K562 (cell line): ENCODE results near the gene TNFRSF6B. TPM values are rescaled to one million over a fixed set of nuclear protein-coding genes. Genes with fewer than 3 reads are reported as not detected.

Experiments
- CBFA2T2 ChIP-seq: fragments of 450-650 bp; conservative IDR thresholded peaks from 2 replicates; pipeline ENCODE4 v1.6.1; 2017; ENCODE audit warnings: mild to moderate bottlenecking
- JUND ChIP-seq, 2 experiments: IDR thresholded peaks; 2 replicates in 1 of 2; 3 replicates in 1 of 2; pipeline ENCODE4 v1.6.1; 2011; ENCODE audit warnings: borderline replicate concordance in 2 of 2, low read depth in 2 of 2, low read length in 2 of 2, improper control_type of control experiment in 1 of 2, missing biosample characterization in 1 of 2, missing genetic modification characterization in 1 of 2, missing genetic modification reagents in 1 of 2
- KLF13 ChIP-seq: fragments of 450-650 bp; IDR thresholded peaks from 2 replicates; pipeline ENCODE4 v1.6.1; 2016; ENCODE audit warnings: missing genetic modification characterization, low read depth, mild to moderate bottlenecking, missing compliant biosample characterization, moderate library complexity, borderline replicate concordance
- NFYB ChIP-seq: IDR thresholded peaks from 2 replicates; pipeline ENCODE4 v1.6.1; 2011; ENCODE audit warnings: mild to moderate bottlenecking, moderate library complexity; ENCODE audit not compliant: insufficient read length; ENCODE audit errors: extremely low read depth
- SMAD3 ChIP-seq: fragments of 450-650 bp; formaldehyde crosslinking; conservative IDR thresholded peaks from 2 replicates; pipeline ENCODE4 v1.4.0; 2020; ENCODE audit warnings: mild to moderate bottlenecking
- SNIP1 ChIP-seq: fragments of 450-650 bp; IDR thresholded peaks from 2 replicates; pipeline ENCODE4 v1.7.1; 2017; ENCODE audit warnings: low read depth, mild to moderate bottlenecking
- STAT5B ChIP-seq: fragments of 250-450 bp; sonication (Bioruptor Pico); IDR thresholded peaks from 2 replicates; pipeline ENCODE4 v1.8.0; 2021; ENCODE audit warnings: mild to moderate bottlenecking, inconsistent platforms
- YY1 ChIP-seq, 3 experiments: IDR thresholded peaks; 2 replicates each; pipeline ENCODE4 v1.6.1; 2011; ENCODE audit warnings: low read length in 2 of 3, mild to moderate bottlenecking in 2 of 3, moderate library complexity in 2 of 3, borderline replicate concordance in 1 of 3, control low read depth in 1 of 3, low read depth in 1 of 3; ENCODE audit not compliant: insufficient read depth in 3 of 3, insufficient replicate concordance in 2 of 3, control insufficient read depth in 1 of 3, insufficient read length in 1 of 3; ENCODE audit errors: extremely low read depth in 1 of 3
- ZKSCAN3 ChIP-seq: fragments of 250-450 bp; sonication (Bioruptor Pico); IDR thresholded peaks from 2 replicates; pipeline ENCODE4 v1.4.0; 2020
- ZNF217 ChIP-seq: sonication (generic); formaldehyde crosslinking; IDR thresholded peaks from 2 replicates; pipeline ENCODE4 v1.8.0; 2022; ENCODE audit warnings: mild to moderate bottlenecking, missing genetic modification reagents
- ZSCAN32 ChIP-seq: fragments of 450-650 bp; formaldehyde crosslinking; IDR thresholded peaks from 2 replicates; pipeline ENCODE4 v1.4.0; 2020; ENCODE audit warnings: mild to moderate bottlenecking, moderate library complexity
- polyA plus RNA-seq, 8 experiments: library from polyadenylated mRNA; depleted of rRNA in 4 of 8; stranded (reverse) in 5 of 8; unstranded in 3 of 8; fragments of >200 nt; fragmentation: Nextera tagmentation in 2 of 8; fragmentation: Illumina TruSeq in 1 of 8; extraction: Ambion mirVana in 2 of 8; extraction: Trizol in 1 of 8; gene quantifications; 2 replicates each; pipeline versions ENCODE4 v1.2.1 to v1.2.3, GENCODE V29; 2011 to 2014; ENCODE audit warnings: inconsistent platforms in 1 of 8, missing spikeins in 1 of 8
- total RNA-seq, 7 experiments: library from RNA; depleted of rRNA in 6 of 7; stranded (reverse); fragments of >200 nt in 6 of 7; fragmentation: Illumina TruSeq in 2 of 7; extraction: Trizol in 2 of 7; gene quantifications; 2 replicates each; pipeline versions ENCODE4 v1.2.1 to v1.2.3, GENCODE V29; 2011 to 2021; ENCODE audit warnings: low replicate concordance in 1 of 7
- TF ChIP-seq, protein P1 (sequence below): fragments of 150-350 bp; conservative IDR thresholded peaks from 2 replicates; pipeline ENCODE4 v1.6.1; 2014; ENCODE audit warnings: low read length

The TNFRSF6B gene
- total and polyA plus RNA-seq, 9 of the 15 experiments (the other 6 are each of a cell fraction or from before 2014, with no cell fraction given), result 0.10 to 3.5 (median 0.32) TPM; not detected in 6

DNA sequence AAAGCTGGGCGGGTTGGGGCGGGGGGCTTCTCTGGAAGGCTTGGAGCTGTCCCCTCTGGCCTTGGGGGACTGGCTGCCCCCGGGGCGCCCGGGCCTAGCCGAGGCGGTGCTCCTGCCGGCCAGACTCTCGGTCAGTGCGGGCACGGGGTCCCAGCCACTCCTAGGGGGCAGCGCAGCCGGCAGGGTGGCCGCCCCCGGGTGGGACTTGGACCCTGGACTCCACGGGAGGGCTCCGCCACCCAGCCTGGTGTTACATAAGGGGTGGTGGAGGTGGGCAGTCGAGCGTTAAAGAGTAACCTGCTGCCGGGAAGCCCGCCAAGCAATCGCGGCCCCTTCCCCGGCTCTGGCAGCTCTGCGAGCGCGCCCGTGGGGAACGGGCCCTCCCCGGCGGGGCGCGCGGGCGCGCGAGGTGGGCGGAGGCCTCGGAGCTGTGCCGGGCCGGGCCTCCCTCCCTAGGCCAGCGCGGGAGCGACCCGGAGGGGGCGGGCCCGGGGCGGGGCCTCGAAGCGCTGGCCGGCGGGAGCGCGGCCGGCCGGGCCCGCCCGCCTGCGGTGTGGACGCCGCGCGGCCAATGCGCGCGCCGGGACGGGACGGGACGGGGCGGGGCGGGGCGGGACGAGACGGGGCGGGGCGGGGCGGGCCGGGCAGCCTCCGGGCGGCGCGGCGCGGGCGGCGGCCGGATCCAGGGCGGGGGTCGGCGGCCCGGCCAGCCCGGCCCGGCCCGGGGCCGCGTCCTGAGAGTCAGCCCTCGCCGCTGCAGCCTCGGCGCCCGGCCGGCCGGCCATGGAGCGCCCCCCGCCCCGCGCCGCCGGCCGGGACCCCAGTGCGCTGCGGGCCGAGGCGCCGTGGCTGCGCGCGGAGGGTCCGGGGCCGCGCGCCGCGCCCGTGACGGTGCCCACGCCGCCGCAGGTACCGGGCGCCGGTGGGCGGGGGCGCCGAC, 42.9 kb downstream of the TNFRSF6B start, which contains the start of gene SLC2A4RG (continued):
- no peak for TF ChIP-seq YY1 (IDR thresholded peaks at IDR 0.05; ENCODE audit: borderline replicate concordance in 1 of 3, control insufficient read depth in 1 of 3, extremely low read depth in 1 of 3, insufficient read depth in 3 of 3, insufficient read length in 1 of 3, insufficient replicate concordance in 2 of 3, low read depth in 1 of 3, low read length in 2 of 3)
- no peak for TF ChIP-seq SNIP1
- no peak for TF ChIP-seq JUND (IDR thresholded peaks at IDR 0.05; ENCODE audit: borderline replicate concordance, low read depth, low read length)
- no peak for TF ChIP-seq JUND (tag; IDR thresholded peaks at IDR 0.05; ENCODE audit: borderline replicate concordance, low read depth, low read length)
- no peak for TF ChIP-seq NFYB
- no peak for TF ChIP-seq SMAD3
- no peak for TF ChIP-seq ZKSCAN3 (CRISPR knock-in tag)
- TF ChIP-seq, protein P1, sequence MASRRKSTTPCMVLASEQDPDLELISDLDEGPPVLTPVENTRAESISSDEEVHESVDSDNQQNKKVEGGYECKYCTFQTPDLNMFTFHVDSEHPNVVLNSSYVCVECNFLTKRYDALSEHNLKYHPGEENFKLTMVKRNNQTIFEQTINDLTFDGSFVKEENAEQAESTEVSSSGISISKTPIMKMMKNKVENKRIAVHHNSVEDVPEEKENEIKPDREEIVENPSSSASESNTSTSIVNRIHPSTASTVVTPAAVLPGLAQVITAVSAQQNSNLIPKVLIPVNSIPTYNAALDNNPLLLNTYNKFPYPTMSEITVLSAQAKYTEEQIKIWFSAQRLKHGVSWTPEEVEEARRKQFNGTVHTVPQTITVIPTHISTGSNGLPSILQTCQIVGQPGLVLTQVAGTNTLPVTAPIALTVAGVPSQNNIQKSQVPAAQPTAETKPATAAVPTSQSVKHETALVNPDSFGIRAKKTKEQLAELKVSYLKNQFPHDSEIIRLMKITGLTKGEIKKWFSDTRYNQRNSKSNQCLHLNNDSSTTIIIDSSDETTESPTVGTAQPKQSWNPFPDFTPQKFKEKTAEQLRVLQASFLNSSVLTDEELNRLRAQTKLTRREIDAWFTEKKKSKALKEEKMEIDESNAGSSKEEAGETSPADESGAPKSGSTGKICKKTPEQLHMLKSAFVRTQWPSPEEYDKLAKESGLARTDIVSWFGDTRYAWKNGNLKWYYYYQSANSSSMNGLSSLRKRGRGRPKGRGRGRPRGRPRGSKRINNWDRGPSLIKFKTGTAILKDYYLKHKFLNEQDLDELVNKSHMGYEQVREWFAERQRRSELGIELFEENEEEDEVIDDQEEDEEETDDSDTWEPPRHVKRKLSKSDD, result no peak
- no peak for TF ChIP-seq ZNF217
- TF ChIP-seq KLF13 (tag), result no peak
- TF ChIP-seq CBFA2T2, result no peak
- TF ChIP-seq STAT5B, result no peak
- no peak for TF ChIP-seq ZSCAN32 (CRISPR knock-in tag)
